Smooth muscle cell of trachea (primary cell): ENCODE measurements around the gene UBR2. TPM values are rescaled to one million over a fixed set of nuclear protein-coding genes. Genes with fewer than 3 reads are reported as not detected.

Experiments
- total RNA-seq: library from RNA; depleted of rRNA; stranded (reverse); fragments of >200 nt; gene quantifications from 2 replicates; pipeline ENCODE4 v1.2.1, GENCODE V29; 2014

Gene UBR2
- total RNA-seq: 33.2 and 35.1 TPM in 2 replicates

DNA sequence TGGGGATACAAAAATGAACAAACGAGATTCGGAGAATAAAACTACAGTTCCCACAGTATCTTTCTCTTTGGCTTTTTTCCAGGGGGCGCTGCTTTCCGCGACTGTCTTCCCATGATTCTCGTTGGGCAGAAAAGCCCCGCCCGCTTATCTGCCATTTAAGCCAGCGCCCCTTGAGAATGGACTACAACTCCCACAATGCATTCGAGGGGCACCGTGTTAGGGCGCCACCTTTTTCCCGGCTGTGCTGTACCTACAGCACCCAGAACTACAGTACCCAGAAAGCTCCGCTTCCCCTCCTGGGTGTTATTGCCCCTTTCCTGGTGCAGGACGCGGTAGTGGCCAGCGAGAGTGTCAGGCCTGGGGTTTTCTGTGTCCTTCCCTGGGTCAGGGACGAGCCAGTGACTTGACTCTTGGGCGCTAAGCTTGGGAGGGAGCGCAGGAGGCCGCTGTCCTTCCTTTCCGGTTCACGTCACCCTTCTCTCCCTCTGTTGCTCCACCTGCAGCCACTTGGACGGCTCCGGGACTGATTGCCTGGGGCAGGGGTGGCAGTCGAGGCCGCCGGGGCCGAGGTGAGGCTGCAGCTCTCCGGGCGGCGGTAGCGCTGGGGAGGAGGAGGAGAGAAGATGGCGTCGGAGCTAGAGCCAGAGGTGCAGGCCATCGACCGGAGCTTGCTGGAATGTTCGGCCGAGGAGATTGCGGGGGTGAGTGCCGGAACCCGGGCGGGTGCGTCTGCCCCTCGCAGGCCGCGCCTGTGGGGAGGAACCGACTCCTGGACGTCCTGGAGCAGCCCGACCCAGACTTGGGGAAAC, at the start of gene UBR2:
TSS of gene UBR2 (plus strand) at position 333 of the 809 bp plus-strand sequence. CDS start at position 624, 291 bp downstream.

DNA sequence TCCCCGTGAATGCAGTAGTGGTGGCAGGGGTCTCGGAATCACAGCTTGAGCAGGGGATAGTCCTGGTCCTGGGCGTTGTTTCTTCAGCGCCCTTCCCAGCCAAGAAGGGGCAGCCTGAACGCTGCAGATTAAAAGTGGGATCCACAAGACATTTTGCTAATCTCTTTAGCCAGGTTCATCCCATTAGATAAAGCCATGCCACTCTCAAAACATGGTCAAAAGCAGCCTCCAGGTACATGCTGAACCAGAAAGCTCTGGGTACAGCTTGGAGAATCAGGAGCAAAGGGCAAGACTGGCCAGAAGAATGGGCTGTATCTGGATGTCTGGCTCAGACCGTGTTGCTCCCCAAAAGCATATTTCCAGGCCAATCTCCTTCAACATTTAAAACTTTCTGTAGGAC, 158.7 kb downstream of the UBR2 start, which contains the start of gene PRPH2:
TSS of gene PRPH2 (minus strand) at position 101 of the 400 bp plus-strand sequence. CDS start 263 bp downstream, outside the sequence.

Other genes starting within 250 kb of the UBR2 start
- 8.9 and 10.3 TPM in 2 replicates for gene TRERF1, start 112.1 kb upstream of the UBR2 start, total RNA-seq
- 4.2 and 6.5 TPM in 2 replicates for gene PRPH2, start 158.6 kb downstream of the UBR2 start, total RNA-seq
- gene TBCC, start 182.1 kb downstream of the UBR2 start, total RNA-seq: 46.6 and 52.5 TPM in 2 replicates
- 6.3 and 6.8 TPM in 2 replicates for gene BICRAL, start 218.0 kb downstream of the UBR2 start, total RNA-seq